HT1080 (cell line): ENCODE data around the gene ARID3A. TPM values are rescaled to one million over a fixed set of nuclear protein-coding genes. Genes with fewer than 3 reads are reported as not detected.

Experiments used
- DNase-seq: peaks from one replicate; pipeline ENCODE4 v3.0.0-alpha.2; 2015; ENCODE audit warnings: low read depth
- total RNA-seq: library from RNA; depleted of rRNA; stranded (reverse); fragments of >200 nt; shearing (Covaris generic); gene quantifications from 2 replicates; pipeline ENCODE4 v1.2.3, GENCODE V29; 2014

The ARID3A gene
- total RNA-seq, 1 experiment from 2014 or later, result 8.0 TPM

- DNase-seq, result no peak
Observed at GRCh38 chr19:929203-929890, 3.5 kb downstream of the ARID3A start.

- DNase-seq, result no peak
Observed at GRCh38 chr19:929891-930258, 4.0 kb downstream of the ARID3A start.

- no peak for DNase-seq
Observed at GRCh38 chr19:931860-932647, 6.2 kb downstream of the ARID3A start.

- no peak for DNase-seq
Observed at GRCh38 chr19:932648-933552, 7.1 kb downstream of the ARID3A start.

- no peak for DNase-seq
Observed at GRCh38 chr19:933553-933882, 7.7 kb downstream of the ARID3A start.

GRCh38 chr19:934197-934840 is 8.5 kb downstream of the ARID3A start:
- no peak for DNase-seq

GRCh38 chr19:934865-935479 is 9.1 kb downstream of the ARID3A start:
- no peak for DNase-seq

GRCh38 chr19:936175-936546 is 10.3 kb downstream of the ARID3A start:
- no peak for DNase-seq

- DNase-seq, result no peak
Observed at GRCh38 chr19:937259-937694, 11.4 kb downstream of the ARID3A start.

- DNase-seq, result no peak
Observed at GRCh38 chr19:938233-938923, 12.5 kb downstream of the ARID3A start.

GRCh38 chr19:939439-939838 is 13.6 kb downstream of the ARID3A start:
- no peak for DNase-seq

- no peak for DNase-seq
Observed at GRCh38 chr19:939922-940321, 14.1 kb downstream of the ARID3A start.

GRCh38 chr19:940591-941291 is 14.9 kb downstream of the ARID3A start:
- DNase-seq, result peak; percentile 73

GRCh38 chr19:941292-942132 is 15.7 kb downstream of the ARID3A start:
- no peak for DNase-seq

- DNase-seq, result no peak
Observed at GRCh38 chr19:942133-942645, 16.4 kb downstream of the ARID3A start.

GRCh38 chr19:943551-944170 is 17.8 kb downstream of the ARID3A start:
- no peak for DNase-seq

- DNase-seq, result no peak
Observed at GRCh38 chr19:944171-944567, 18.3 kb downstream of the ARID3A start.

GRCh38 chr19:944663-945241 is 18.9 kb downstream of the ARID3A start:
- DNase-seq, result no peak
